ENCODE results near the gene S100A2. TPM values are rescaled to one million over a fixed set of nuclear protein-coding genes. Genes with fewer than 3 reads are reported as not detected.
A peak's percentile ranks its signal among the peaks of the same experiment; 100 is the strongest.

Gene S100A2
- total RNA-seq (2014; rRNA removed): 358 and 373 TPM in 2 replicates
- percentile 97 among the genes with signal in this experiment for Bru-seq, nascent RNA
- percentile 97 among the genes with signal in this experiment for BruChase-seq, experiment 1, labeled RNA remaining after a 6-hour chase
- percentile 89 among the genes with signal in this experiment for BruChase-seq, experiment 2, labeled RNA remaining after a 2-hour chase
- long read RNA-seq, transcript S100A2-201 (4 exons, 556 nt): minor isoform, 8 of 1,234 reads
- long read RNA-seq, transcript S100A2-202 (3 exons, 998 nt): minor isoform, 184 of 1,234 reads
- long read RNA-seq, transcript S100A2-205 (2 exons, 752 nt): major isoform, 915 of 1,234 reads
- long read RNA-seq, partial matches to known transcripts: 88 of 1,234 reads
- long read RNA-seq, other reads (novel, unspliced or antisense): 35 of 1,234 reads

DNA sequence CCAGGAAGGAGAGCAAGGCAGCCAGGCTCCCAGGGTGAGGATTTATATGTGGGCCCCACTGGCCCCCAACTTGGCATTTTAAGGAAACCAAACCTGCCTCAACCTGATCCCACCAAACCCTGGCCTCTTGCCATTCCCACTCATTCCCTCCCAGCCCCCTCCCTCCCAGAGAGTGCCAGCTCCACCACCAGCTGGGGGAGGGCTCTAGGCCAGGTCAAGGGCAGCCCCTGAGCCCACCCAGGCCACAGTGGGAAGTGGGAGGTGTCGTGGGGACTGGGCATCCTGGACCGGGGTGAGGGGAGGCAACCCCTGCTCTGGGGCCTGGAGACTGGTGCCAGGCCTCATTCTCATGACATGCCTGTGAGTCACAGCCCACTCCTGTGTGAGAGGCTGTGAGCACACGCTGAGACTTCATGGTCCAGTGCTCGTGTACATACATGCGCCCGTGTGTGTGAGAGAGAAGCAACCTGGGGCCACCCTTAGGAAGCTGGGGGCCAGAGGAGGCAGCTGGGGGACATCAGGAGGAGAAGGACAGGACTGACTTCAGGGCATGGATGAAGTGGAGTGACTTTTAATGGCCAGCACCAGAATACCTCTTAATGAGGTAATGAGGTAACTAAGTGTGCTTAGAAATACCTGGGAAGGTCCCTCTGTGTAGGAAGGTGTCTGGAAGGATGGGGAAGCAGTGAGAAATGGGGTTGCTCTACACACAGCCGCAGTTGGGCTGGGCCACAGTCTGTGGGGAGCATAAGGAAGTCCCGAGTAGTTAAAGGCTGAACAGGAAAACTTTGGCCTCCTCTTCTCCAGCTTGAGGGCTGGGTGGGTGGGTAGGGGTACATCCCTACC lies at the start of gene S100A2:
TSS of gene S100A2 (minus strand) at position 316 of the 846 bp plus-strand sequence. CDS start 1,967 bp downstream, outside the sequence.
- Histone ChIP-seq H3K27me3 (ENCODE audit: low read length) (no peaks in the 10 kb centered on the region), H3K9me2 (replicated peaks; ENCODE audit: low read length) (no peaks in the 10 kb centered on the region), H3K4me2 (ENCODE audit: low read length) (peak within 1 kb of the TSS; percentile 84), H3K79me2 (ENCODE audit: low read length) (peaks cover 38% of the 10 kb centered on the region), H3K4me3 (ENCODE audit: low read length) (peak within 1 kb of the TSS; percentile 54), H4K20me1 (ENCODE audit: low read length) (no peaks in the 10 kb centered on the region), H3K9ac (ENCODE audit: low read length) (peak within 1 kb of the TSS; percentile 94), H3K27ac (ENCODE audit: low read length) (peak within 1 kb of the TSS; percentile 100), H3K4me1 (ENCODE audit: insufficient read depth, low read length) (peaks cover 63% of the 10 kb centered on the region), H3K9me3 (ENCODE audit: low read length) (no peaks in the 10 kb centered on the region), H2AFZ (ENCODE audit: low read length) (0 out of 2 replicates have a peak within 1 kb of the TSS, but pooled peaks have one; percentile 10), H3F3A (ENCODE audit: low read length, unreplicated experiment) (peaks cover 8% of the 10 kb centered on the region), H3K36me3 (ENCODE audit: low read depth, low read length) (no peaks in the 10 kb centered on the region)
- ChIA-PET POLR2A (ENCODE audit: unreplicated experiment) (interaction anchor here (0.6 to 2.1 kb wide), 16 partner anchors 8 to 515 kb away, joined by 3 to 35 read pairs (median 8); partner anchors contain the start of genes S100A13, S100A16, S100A4 and S100A5), CTCF (interaction anchor here (0.8 to 2.1 kb wide), 6 partner anchors 21 to 68 kb away, joined by 3 to 25 read pairs (median 5); partner anchors contain the start of genes CHTOP, S100A13 and S100A6)
- TF ChIP-seq EZH2phosphoT487 (IDR thresholded peaks at IDR 0.05; ENCODE audit: borderline replicate concordance, low read length) (no peak), EZH2 (IDR thresholded peaks at IDR 0.05; ENCODE audit: low read length, unreplicated experiment) (no peak)
- TF ChIP-seq, protein P1, sequence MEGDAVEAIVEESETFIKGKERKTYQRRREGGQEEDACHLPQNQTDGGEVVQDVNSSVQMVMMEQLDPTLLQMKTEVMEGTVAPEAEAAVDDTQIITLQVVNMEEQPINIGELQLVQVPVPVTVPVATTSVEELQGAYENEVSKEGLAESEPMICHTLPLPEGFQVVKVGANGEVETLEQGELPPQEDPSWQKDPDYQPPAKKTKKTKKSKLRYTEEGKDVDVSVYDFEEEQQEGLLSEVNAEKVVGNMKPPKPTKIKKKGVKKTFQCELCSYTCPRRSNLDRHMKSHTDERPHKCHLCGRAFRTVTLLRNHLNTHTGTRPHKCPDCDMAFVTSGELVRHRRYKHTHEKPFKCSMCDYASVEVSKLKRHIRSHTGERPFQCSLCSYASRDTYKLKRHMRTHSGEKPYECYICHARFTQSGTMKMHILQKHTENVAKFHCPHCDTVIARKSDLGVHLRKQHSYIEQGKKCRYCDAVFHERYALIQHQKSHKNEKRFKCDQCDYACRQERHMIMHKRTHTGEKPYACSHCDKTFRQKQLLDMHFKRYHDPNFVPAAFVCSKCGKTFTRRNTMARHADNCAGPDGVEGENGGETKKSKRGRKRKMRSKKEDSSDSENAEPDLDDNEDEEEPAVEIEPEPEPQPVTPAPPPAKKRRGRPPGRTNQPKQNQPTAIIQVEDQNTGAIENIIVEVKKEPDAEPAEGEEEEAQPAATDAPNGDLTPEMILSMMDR (conservative IDR thresholded peaks at IDR 0.05; ENCODE audit: low read depth, low read length): no peak
- no TSS peak for BruUV-seq (replicated peaks)
- peak; percentile 49 for ATAC-seq
- DNase-seq: peak; percentile 98
- intact Hi-C loops (cut with micrococcal nuclease): loop anchor here (1.0 kb wide), 2 partner anchors 20 to 44 kb away; partner anchors contain the start of gene S100A4

- no peak for ATAC-seq
- Histone ChIP-seq H3K9me3 (ENCODE audit: low read length) (no peaks in the 10 kb centered on the region), H3K4me3 (ENCODE audit: low read length) (peak overlapping the region; percentile 70), H3K27me3 (ENCODE audit: low read length) (no peaks in the 10 kb centered on the region), H3K9ac (ENCODE audit: low read length) (peak overlapping the region; percentile 67), H3K9me2 (replicated peaks; ENCODE audit: low read length) (no peaks in the 10 kb centered on the region), H3K79me2 (ENCODE audit: low read length) (peaks cover 64% of the 10 kb centered on the region), H3F3A (ENCODE audit: low read length, unreplicated experiment) (peaks cover 16% of the 10 kb centered on the region), H3K4me2 (ENCODE audit: low read length) (peak overlapping the region; percentile 81), H3K4me1 (ENCODE audit: insufficient read depth, low read length) (peaks cover 57% of the 10 kb centered on the region), H3K27ac (ENCODE audit: low read length) (peak overlapping the region; percentile 87), H4K20me1 (ENCODE audit: low read length) (no peaks in the 10 kb centered on the region), H3K36me3 (ENCODE audit: low read depth, low read length) (peaks cover 13% of the 10 kb centered on the region), H2AFZ (ENCODE audit: low read length) (no peak overlapping the region)
- BruUV-seq (replicated peaks): no TSS peak
- no peak for DNase-seq
- intact Hi-C loops (cut with micrococcal nuclease): no loop called here
- ChIA-PET POLR2A (ENCODE audit: unreplicated experiment) (interaction anchor here (1.2 kb wide), 1 partner anchor 43 kb away, joined by 3 read pairs; no protein-coding TSS in a partner anchor), CTCF (interaction anchor here (1.3 to 1.5 kb wide), 3 partner anchors 43 to 82 kb away, joined by 3 to 6 read pairs (median 5); no protein-coding TSS in a partner anchor)
- TF ChIP-seq, protein P1 (conservative IDR thresholded peaks at IDR 0.05; ENCODE audit: low read depth, low read length): no peak
- no peak for TF ChIP-seq EZH2phosphoT487 (IDR thresholded peaks at IDR 0.05; ENCODE audit: borderline replicate concordance, low read length)
- TF ChIP-seq EZH2 (IDR thresholded peaks at IDR 0.05; ENCODE audit: low read length, unreplicated experiment): no peak
Measured at GRCh38 chr1:153615406-153615805, 49.8 kb upstream of the S100A2 start.
